PC-9 (cell line): ENCODE results near the gene LRMDA.

Experiments used
- CTCF ChIP-seq: fragments of 200-600 bp; sonication (generic); conservative IDR thresholded peaks from 2 replicates; pipeline ENCODE4 v1.6.1; 2017; ENCODE audit warnings: mixed run types, antibody characterized with exemption, mild to moderate bottlenecking, moderate library complexity
- EZH2 ChIP-seq: fragments of 200-600 bp; sonication (generic); IDR thresholded peaks from 2 replicates; pipeline ENCODE4 v1.8.0; 2017; ENCODE audit warnings: antibody characterized with exemption, low read depth

DNA sequence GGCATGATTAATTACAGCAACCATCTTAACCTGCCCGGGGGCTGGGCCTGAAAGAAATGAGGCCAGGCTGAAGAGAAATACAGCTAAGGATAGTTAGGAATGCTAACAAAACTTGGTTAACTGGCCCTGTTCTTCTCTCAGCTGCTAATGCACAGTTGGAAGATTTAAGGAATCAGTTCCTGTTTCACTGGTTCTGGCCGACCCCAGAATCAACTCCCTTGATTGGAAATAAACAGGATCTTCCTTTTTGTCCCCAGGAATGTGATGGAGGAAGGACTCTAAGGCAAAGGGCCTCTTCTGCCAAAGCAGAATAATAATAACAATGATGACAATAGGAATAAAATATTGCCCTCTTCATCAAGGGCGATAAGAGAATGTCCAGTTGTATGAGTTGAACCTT is 3.5 kb upstream of the LRMDA start:
- TF ChIP-seq CTCF: no peak
- TF ChIP-seq EZH2: no peak
